AG09319 (cell line): ENCODE measurements around the gene TXNRD1.

Experiments used
- DNase-seq: peaks from one replicate; pipeline ENCODE4 v3.0.0-alpha.2; 2010; ENCODE audit warnings: low read depth; ENCODE audit errors: extremely low read depth
- TF ChIP-seq, protein P1 (sequence below): IDR thresholded peaks from 2 replicates; pipeline ENCODE4 v1.5.1; 2011; ENCODE audit warnings: low read depth, mild to moderate bottlenecking, inconsistent platforms, low read length, moderate library complexity

TXNRD1 gene

DNA sequence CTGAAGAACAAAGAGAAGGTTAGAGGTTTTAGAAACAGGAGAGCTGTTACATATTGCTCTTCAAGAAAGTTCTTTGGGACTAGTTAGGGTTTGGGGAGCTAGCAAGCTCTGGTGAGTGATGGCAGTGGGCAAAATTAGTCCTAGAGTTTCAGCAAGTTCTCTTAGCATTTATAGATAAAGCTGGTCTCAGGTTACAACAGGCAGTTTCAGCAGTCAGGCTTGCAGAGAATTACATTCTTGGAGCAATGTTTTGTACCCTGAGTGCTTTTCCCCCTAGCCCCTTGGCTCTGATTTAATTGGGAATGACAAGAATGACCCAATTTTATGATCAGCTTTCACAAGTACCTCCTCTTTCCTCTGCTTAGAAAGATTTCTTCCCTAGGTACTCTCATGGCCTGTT is 66.5 kb downstream of the TXNRD1 start:
- TF ChIP-seq, protein P1, sequence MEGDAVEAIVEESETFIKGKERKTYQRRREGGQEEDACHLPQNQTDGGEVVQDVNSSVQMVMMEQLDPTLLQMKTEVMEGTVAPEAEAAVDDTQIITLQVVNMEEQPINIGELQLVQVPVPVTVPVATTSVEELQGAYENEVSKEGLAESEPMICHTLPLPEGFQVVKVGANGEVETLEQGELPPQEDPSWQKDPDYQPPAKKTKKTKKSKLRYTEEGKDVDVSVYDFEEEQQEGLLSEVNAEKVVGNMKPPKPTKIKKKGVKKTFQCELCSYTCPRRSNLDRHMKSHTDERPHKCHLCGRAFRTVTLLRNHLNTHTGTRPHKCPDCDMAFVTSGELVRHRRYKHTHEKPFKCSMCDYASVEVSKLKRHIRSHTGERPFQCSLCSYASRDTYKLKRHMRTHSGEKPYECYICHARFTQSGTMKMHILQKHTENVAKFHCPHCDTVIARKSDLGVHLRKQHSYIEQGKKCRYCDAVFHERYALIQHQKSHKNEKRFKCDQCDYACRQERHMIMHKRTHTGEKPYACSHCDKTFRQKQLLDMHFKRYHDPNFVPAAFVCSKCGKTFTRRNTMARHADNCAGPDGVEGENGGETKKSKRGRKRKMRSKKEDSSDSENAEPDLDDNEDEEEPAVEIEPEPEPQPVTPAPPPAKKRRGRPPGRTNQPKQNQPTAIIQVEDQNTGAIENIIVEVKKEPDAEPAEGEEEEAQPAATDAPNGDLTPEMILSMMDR, result no peak
- peak; percentile 67 for DNase-seq

DNA sequence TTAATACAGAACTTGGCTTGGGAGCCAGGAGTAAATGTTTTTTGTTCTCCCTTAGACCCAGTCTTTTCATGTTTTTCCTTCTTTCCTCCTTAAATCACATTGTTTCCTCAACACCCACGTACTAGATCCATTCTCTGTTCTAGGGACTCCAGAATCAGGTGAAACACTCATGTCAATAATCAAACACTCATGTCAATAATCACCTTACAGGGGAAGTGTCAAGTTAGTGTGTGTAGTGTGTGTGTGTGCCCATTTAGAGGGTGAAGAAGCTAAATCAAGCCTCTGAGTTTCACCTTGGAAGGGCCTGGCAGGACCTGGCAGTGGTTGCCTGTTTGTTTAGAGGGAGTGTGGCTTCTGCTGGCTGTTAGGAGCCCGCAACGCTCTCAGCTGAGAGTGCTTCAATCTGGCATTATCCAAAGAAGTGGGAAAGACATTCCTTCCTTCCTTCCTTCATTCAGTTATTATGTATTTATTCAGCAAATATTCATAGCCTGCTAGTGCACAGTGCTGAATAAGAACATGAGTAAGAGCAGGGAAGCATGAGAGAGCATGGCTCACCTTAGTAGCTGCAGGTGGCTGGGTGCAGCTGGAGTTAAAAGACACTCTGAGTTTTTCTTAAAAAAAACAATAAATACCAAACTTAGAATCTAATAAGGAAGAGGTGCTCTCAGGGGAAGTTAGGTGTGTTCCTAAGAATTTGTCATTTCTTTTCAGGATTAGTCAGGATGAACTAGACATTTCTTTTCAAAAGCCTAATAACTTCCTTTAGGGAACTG is 70.3 kb downstream of the TXNRD1 start:
- TF ChIP-seq, protein P1, result no peak
- DNase-seq, result no peak

DNA sequence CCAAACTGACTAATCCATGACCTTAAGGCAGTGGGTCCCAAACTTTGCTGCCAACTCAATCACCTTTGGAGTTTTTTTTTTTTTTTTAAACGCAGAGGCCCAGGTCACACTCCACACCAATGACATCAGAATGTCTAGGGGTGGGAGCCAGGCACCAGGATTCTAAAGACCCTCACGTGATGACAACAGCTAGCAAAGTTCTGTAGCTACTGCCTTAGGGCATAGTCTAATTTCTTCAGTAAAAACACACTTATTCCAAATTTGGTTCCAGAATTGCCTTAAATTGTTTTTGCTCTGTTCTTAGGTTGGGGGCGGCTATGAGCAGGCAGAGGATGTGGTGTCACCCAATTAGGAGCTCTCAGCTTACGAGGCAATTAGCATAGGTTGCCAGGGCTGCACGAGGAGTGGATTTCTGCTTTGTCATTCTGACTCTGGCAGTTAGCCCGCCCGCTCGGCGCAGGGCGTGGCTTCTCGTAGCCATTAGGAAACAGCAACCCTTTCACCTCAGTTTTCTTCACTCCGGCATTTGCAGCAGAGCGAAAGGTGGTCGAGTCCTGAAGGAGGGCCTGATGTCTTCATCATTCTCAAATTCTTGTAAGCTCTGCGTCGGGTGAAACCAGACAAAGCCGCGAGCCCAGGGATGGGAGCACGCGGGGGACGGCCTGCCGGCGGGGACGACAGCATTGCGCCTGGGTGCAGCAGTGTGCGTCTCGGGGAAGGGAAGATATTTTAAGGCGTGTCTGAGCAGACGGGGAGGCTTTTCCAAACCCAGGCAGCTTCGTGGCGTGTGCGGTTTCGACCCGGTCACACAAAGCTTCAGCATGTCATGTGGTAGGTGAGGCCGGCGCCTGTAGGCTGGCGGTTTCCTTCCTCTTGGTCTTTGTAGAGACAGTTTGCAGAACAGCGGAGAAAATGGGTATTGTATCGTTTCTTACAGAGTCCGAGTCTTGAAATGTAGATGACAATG is 71.2 kb downstream of the TXNRD1 start:
- TF ChIP-seq, protein P1, result no peak
- peak; percentile 98 for DNase-seq

DNA sequence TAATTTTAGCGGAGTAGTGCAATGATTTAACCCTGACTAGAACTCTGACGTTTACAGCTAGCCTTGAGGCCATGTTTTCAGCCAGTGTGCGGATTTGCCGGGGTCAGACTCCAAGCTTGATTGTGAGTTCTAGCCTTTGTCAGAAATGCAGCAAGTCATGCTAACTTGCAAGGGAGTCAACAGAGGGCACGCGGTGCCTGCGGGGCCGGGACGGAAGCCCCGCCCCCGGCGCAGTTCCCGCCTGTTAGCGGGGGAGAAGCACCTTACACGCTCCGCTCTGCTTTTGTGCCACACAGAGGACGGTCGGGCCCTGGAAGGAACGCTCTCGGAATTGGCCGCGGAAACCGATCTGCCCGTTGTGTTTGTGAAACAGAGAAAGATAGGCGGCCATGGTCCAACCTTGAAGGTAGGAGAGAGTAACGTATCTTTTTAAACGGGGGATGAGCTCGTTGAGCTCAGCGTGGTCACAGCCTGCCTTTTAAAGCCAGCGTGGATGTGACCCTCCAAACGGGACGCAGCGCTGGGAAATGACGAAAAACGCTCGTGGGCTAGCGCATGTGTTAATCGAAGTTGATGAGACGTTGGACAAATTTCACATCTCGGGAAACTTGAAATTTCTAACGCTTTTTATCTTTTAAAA is 73.2 kb downstream of the TXNRD1 start:
- DNase-seq, result peak; percentile 62

DNA sequence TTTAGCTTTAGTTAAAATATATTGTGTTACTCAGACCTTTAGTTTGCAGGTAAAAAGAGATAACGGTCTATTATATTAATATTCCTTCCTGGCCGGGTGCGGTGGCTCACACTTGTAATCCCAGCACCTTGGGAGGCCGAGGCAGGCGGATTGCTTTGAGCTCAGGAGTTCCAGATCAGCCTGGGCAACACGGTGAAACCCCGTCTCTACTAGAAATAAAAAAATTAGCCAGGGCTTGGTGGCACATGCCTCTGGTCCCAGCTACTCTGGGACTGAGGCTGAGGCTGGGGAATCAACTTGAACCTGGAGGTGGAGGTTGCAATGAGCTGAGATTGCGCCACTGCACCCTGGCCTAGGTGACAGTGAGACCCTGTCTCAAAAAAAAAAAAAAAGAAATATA is 74.7 kb downstream of the TXNRD1 start:
- no peak for DNase-seq
- TF ChIP-seq, protein P1, result no peak

More for the DNA sequence above, 73.2 kb downstream of the TXNRD1 start:
- TF ChIP-seq, protein P1, result no peak

DNA sequence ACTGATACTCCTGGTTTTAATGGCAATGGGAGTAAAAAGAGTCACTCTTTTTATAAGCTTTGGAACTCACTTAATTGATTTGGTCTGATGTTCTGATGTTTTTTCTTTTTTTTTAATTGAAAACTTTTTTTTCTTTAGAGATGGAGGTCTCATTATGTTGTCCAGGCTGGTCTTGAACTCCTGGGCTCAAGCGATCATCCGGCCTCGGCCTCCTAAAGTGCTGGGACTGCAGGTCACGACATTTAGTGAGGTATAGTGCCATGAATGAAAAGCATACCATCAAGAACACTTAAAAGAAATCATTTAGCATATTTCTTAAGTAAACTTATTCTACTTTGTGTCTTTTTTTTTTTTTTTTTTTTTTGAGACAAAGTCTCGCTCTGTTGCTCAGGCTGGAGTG is 75.3 kb downstream of the TXNRD1 start:
- DNase-seq, result no peak
- TF ChIP-seq, protein P1, result no peak
